ENCODE measurements around the gene TLN1.

Gene TLN1

DNA sequence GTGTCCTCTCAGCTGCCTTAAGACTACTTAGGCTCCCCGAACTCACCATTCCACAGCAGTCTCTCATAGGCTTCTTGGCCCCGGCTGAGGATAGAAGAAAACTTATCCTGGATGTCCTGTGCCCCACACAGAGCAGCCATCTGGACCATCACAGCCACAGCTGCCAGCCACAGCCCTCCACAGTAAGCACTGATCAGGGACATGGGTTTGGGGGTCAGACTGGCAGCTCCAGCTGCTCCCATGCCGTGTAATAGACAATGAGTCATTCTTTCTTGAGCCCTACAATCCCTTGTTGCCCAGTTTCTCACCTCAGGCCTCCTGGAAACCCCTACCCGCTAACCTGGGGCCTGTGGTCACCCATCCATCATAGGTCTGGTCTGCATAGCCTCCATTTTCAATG, 6.2 kb upstream of the TLN1 start:
- TF ChIP-seq, protein P1, sequence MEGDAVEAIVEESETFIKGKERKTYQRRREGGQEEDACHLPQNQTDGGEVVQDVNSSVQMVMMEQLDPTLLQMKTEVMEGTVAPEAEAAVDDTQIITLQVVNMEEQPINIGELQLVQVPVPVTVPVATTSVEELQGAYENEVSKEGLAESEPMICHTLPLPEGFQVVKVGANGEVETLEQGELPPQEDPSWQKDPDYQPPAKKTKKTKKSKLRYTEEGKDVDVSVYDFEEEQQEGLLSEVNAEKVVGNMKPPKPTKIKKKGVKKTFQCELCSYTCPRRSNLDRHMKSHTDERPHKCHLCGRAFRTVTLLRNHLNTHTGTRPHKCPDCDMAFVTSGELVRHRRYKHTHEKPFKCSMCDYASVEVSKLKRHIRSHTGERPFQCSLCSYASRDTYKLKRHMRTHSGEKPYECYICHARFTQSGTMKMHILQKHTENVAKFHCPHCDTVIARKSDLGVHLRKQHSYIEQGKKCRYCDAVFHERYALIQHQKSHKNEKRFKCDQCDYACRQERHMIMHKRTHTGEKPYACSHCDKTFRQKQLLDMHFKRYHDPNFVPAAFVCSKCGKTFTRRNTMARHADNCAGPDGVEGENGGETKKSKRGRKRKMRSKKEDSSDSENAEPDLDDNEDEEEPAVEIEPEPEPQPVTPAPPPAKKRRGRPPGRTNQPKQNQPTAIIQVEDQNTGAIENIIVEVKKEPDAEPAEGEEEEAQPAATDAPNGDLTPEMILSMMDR (IDR thresholded peaks at IDR 0.05; ENCODE audit: control extremely low read depth, extremely low read depth, low read depth, missing control alignments) = no peak
- CTCF ChIA-PET = interaction anchor here (1.0 to 13.3 kb wide), 6 partner anchors 8 to 82 kb away, joined by 3 to 134 read pairs (median 17); partner anchors contain the start of genes CREB3, GBA2, MSMP and RGP1
- no peak for DNase-seq (ENCODE audit: extremely low spot score)
- POLR2A ChIA-PET = interaction anchor here (1.4 to 1.5 kb wide), 2 partner anchors 10 to 12 kb away, joined by 3 to 9 read pairs; partner anchors contain the start of genes GBA2 and RGP1

DNA sequence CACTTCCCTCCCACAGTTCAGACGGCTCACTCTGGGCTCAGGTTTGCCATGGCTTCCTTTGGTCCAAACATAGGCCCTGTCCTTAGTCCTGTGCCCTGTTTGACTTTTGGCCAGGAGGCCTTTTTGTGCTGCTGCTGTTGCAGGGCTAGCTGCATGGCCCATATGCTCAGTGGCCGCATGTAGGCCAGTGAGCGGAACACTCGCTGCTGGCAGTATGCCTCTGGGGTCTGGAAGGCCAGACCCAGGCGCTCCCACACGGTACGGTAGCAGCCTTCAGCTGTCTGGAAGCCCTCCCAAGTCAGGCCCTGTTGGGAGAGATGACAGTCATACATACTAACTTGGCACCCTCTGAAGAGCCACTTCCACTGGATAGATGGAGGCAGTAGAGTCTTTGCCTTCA, 5.1 kb upstream of the TLN1 start:
- ChIA-PET CTCF (interaction anchor here (0.9 to 13.3 kb wide), 8 partner anchors 8 to 80 kb away, joined by 3 to 134 read pairs (median 8); partner anchors contain the start of genes CREB3, GBA2, MSMP and RGP1), POLR2A (no interaction called here)
- no peak for DNase-seq (ENCODE audit: extremely low spot score)
- TF ChIP-seq, protein P1 (IDR thresholded peaks at IDR 0.05; ENCODE audit: control extremely low read depth, extremely low read depth, low read depth, missing control alignments) = no peak

DNA sequence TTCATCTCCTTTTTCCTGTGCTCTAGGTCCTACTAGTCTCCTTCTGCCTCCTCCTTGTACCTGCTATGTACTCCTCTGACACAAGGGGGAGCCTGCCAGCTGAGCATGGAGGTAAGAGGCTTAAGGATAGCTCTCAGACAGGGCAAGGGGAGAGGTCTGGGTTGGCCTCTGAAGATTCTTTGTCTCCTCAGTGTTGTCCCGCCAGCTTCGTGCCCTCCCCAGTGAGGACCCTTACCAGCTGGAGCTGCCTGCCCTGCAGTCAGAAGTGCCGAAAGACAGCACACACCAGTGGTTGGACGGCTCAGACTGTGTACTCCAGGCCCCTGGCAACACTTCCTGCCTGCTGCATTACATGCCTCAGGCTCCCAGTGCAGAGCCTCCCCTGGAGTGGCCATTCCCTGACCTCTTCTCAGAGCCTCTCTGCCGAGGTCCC, 4.2 kb upstream of the TLN1 start:
- POLR2A ChIA-PET = interaction anchor here (1.0 to 1.8 kb wide), 2 partner anchors 12 to 21 kb away, joined by 3 to 4 read pairs; no protein-coding TSS in a partner anchor
- TF ChIP-seq, protein P1 (IDR thresholded peaks at IDR 0.05; ENCODE audit: control extremely low read depth, extremely low read depth, low read depth, missing control alignments) = peak; percentile 98
- peak; percentile 73 for DNase-seq (ENCODE audit: extremely low spot score)

DNA sequence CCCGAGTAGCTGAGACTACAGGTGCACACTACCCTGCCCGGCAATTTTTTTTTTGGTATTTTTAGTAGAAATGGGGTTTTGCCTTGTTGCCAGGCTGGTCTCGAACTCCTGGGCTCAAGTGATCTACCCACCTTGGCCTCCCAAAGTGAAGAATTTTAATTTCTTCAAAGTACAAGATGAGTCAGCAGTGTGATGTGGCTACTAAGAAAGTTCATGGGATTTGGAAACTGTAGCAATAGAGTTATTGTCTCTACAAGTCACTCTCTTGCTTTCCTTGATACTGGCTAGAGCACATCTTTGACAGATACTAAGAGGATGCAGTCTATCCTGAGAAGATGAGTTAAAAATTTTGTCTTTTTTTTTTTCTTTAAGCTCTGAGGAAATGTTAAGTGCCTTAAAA, 2.1 kb upstream of the TLN1 start:
- CTCF ChIA-PET = interaction anchor here (1.0 to 5.6 kb wide), 11 partner anchors 12 to 91 kb away, joined by 3 to 127 read pairs (median 5); partner anchors contain the start of genes GBA2, MSMP, RGP1 and SPAG8
- POLR2A ChIA-PET = interaction anchor here (0.7 kb wide), 1 partner anchor 8 kb away, joined by 3 read pairs; no protein-coding TSS in a partner anchor
- TF ChIP-seq, protein P1 (IDR thresholded peaks at IDR 0.05; ENCODE audit: control extremely low read depth, extremely low read depth, low read depth, missing control alignments) = no peak
- no peak for DNase-seq (ENCODE audit: extremely low spot score)

More for the DNA sequence above, 4.2 kb upstream of the TLN1 start:
- CTCF ChIA-PET = interaction anchor here (0.6 to 5.6 kb wide), 23 partner anchors 9 to 107 kb away, joined by 3 to 127 read pairs (median 5); partner anchors contain the start of genes ARHGEF39, GBA2, HINT2 and MSMP

DNA sequence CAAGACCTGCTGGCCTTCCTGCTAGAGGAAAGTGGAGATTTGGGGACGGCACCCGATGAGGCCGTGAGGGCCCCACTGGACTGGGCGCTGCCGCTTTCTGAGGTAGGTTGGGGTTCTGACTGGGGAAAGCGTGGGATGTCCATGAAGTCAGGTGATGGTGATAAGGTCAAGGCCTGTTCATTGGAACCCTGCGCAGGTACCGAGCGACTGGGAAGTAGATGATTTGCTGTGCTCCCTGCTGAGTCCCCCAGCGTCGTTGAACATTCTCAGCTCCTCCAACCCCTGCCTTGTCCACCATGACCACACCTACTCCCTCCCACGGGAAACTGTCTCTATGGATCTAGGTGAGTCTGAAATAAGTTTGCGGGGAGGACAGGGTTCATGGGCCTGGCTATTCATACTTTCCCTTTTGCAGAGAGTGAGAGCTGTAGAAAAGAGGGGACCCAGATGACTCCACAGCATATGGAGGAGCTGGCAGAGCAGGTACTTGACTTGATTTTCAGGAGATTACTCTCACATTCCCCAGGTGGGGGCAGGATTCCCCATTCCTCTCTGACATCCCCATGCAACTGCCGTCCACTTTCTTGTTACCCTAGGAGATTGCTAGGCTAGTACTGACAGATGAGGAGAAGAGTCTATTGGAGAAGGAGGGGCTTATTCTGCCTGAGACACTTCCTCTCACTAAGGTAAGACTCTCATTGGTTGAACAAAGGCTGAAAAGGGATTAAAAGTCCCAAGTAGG, 976 bp upstream of the TLN1 start:
- peak; percentile 56 for DNase-seq (ENCODE audit: extremely low spot score)
- TF ChIP-seq, protein P1 (IDR thresholded peaks at IDR 0.05; ENCODE audit: control extremely low read depth, extremely low read depth, low read depth, missing control alignments) = peak; percentile 7
- CTCF ChIA-PET = interaction anchor here (0.6 to 11.0 kb wide), 18 partner anchors 11 to 133 kb away, joined by 3 to 134 read pairs (median 6); partner anchors contain the start of genes GBA2, RGP1, SPAG8 and TESK1
- POLR2A ChIA-PET = interaction anchor here (0.7 to 2.5 kb wide), 11 partner anchors 9 to 129 kb away, joined by 3 to 20 read pairs (median 4); partner anchors contain the start of genes GBA2, RGP1 and TMEM8B
